Smooth muscle cell (in vitro differentiated cells): Measurements from ENCODE around the gene SNRPF. TPM values are rescaled to one million over a fixed set of nuclear protein-coding genes. Genes with fewer than 3 reads are reported as not detected.

ENCODE experiments used
- DNase-seq: peaks from one replicate; lab custom pipeline; 2025; ENCODE audit not compliant: unreplicated experiment; lab: John Stamatoyannopoulos, UW
- H2AFZ ChIP-seq: fragments of 200-600 bp; sonication (generic); 2 replicates; pipeline ENCODE4 v1.6.0; 2016; ENCODE audit warnings: antibody characterized with exemption, low read depth, mild to moderate bottlenecking
- H3F3A ChIP-seq: fragments of 200-600 bp; sonication (generic); 2 replicates; pipeline ENCODE4 v1.6.0; 2017; ENCODE audit warnings: antibody characterized with exemption, low read depth
- H3K27ac ChIP-seq: fragments of 200-600 bp; sonication (generic); 2 replicates; pipeline ENCODE4 v1.5.1; 2016; ENCODE audit warnings: low read depth, mild to moderate bottlenecking
- H3K27me3 ChIP-seq: fragments of 200-600 bp; sonication (generic); 2 replicates; pipeline ENCODE4 v1.6.1; 2016; ENCODE audit warnings: low read depth, mild to moderate bottlenecking
- H3K36me3 ChIP-seq: fragments of 200-600 bp; sonication (generic); 2 replicates; pipeline ENCODE4 v1.5.1; 2016; ENCODE audit warnings: low read depth
- H3K4me1 ChIP-seq: fragments of 200-600 bp; sonication (generic); 2 replicates; pipeline ENCODE4 v1.5.1; 2016; ENCODE audit warnings: low read depth
- H3K4me2 ChIP-seq: fragments of 200-600 bp; sonication (generic); 2 replicates; pipeline ENCODE4 v1.6.0; 2016; ENCODE audit warnings: mild to moderate bottlenecking
- H3K4me3 ChIP-seq: fragments of 200-600 bp; sonication (generic); 2 replicates; pipeline ENCODE4 v1.5.1; 2016; ENCODE audit warnings: mild to moderate bottlenecking
- H3K79me2 ChIP-seq: fragments of 200-600 bp; sonication (generic); 2 replicates; pipeline ENCODE4 v1.6.0; 2016; ENCODE audit warnings: low read depth, mild to moderate bottlenecking
- H3K9ac ChIP-seq: fragments of 200-600 bp; sonication (generic); 2 replicates; pipeline ENCODE4 v1.6.0; 2016; ENCODE audit warnings: low read depth
- H3K9me3 ChIP-seq: fragments of 200-600 bp; sonication (generic); replicated peaks from 2 replicates; pipeline ENCODE4 v1.5.1; 2016; ENCODE audit warnings: low read depth
- H4K20me1 ChIP-seq: fragments of 200-600 bp; sonication (generic); 2 replicates; pipeline ENCODE4 v1.6.0; 2016; ENCODE audit warnings: low read depth
- WGBS: methylation state at CpG from one replicate; pipeline ENCODE4 v1.1.7; 2016; ENCODE audit warnings: low lambda C conversion rate; 5-methylcytosine and 5-hydroxymethylcytosine counted together
- polyA plus RNA-seq: library from polyadenylated mRNA; unstranded; fragments of >200 nt; fragmentation: Nextera tagmentation; extraction: Ambion mirVana; gene quantifications from 2 replicates; pipeline ENCODE4 v1.2.1, GENCODE V29; 2016
- total RNA-seq: library from RNA; depleted of rRNA; stranded (reverse); fragments of >200 nt; gene quantifications from 2 replicates; pipeline ENCODE4 v1.2.3, GENCODE V29; 2014
- TF ChIP-seq, protein P1 (sequence below): fragments of 200-600 bp; sonication (generic); IDR thresholded peaks from 2 replicates; pipeline ENCODE4 v1.5.1; 2017; ENCODE audit warnings: borderline replicate concordance, mild to moderate bottlenecking, antibody characterized with exemption; ENCODE audit not compliant: insufficient read depth, poor library complexity, severe bottlenecking

Gene SNRPF
- total and polyA plus RNA-seq, 2 experiments from 2014 or later, result 28.9 to 57.4 TPM

DNA sequence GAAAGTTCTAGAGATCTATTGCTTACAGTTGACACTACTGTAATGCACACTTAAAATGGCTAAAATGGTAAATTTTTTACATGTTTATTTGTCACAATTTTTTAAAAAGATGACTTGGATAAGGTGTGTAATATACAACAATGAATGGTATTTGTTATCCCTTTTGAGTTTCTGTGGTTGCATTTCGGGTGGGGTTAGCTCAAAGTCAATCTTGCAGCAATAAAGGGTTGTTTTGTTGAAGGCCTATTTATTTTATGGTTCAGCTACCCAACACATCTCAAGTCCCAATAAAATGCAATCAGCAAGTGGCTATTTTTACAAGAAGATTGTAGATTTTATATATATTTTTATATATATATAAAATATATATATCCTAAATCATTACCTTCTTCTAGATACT is 22.1 kb downstream of the SNRPF start:
- Histone ChIP-seq H3K27me3 (no peaks in the 10 kb centered on the region), H3K27ac (no peak overlapping the region), H3F3A (peaks cover 10% of the 10 kb centered on the region), H3K4me3 (no peak overlapping the region), H3K9me3 (peaks cover 8% of the 10 kb centered on the region), H4K20me1 (no peaks in the 10 kb centered on the region), H3K4me1 (peaks cover 7% of the 10 kb centered on the region), H3K36me3 (no peaks in the 10 kb centered on the region), H3K4me2 (no peak overlapping the region), H3K79me2 (no peaks in the 10 kb centered on the region), H2AFZ (no peak overlapping the region), H3K9ac (no peak overlapping the region)
- no peak for DNase-seq
- TF ChIP-seq, protein P1, sequence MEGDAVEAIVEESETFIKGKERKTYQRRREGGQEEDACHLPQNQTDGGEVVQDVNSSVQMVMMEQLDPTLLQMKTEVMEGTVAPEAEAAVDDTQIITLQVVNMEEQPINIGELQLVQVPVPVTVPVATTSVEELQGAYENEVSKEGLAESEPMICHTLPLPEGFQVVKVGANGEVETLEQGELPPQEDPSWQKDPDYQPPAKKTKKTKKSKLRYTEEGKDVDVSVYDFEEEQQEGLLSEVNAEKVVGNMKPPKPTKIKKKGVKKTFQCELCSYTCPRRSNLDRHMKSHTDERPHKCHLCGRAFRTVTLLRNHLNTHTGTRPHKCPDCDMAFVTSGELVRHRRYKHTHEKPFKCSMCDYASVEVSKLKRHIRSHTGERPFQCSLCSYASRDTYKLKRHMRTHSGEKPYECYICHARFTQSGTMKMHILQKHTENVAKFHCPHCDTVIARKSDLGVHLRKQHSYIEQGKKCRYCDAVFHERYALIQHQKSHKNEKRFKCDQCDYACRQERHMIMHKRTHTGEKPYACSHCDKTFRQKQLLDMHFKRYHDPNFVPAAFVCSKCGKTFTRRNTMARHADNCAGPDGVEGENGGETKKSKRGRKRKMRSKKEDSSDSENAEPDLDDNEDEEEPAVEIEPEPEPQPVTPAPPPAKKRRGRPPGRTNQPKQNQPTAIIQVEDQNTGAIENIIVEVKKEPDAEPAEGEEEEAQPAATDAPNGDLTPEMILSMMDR, result no peak
- 71% methylated on average over 1 of the region's 1 CpG for WGBS

GRCh38 chr12:95881331-95881955 is 22.7 kb downstream of the SNRPF start:
- WGBS, result 47% methylated on average over 3 of the region's 3 CpGs

GRCh38 chr12:95882080-95882479 is 23.3 kb downstream of the SNRPF start:
- Histone ChIP-seq H3F3A (peaks cover 10% of the 10 kb centered on the region), H3K36me3 (no peaks in the 10 kb centered on the region), H4K20me1 (no peaks in the 10 kb centered on the region), H3K27me3 (no peaks in the 10 kb centered on the region), H3K79me2 (no peaks in the 10 kb centered on the region), H3K27ac (peak overlapping the region; percentile 64), H3K9ac (no peak overlapping the region), H3K4me1 (peaks cover 7% of the 10 kb centered on the region), H2AFZ (peak overlapping the region; percentile 36), H3K9me3 (peaks cover 8% of the 10 kb centered on the region), H3K4me2 (peak overlapping the region; percentile 59), H3K4me3 (no peak overlapping the region)
- TF ChIP-seq, protein P1, result no peak
- 21% methylated on average over 1 of the region's 1 CpG for WGBS
- DNase-seq, result no peak

More at GRCh38 chr12:95881331-95881955, 22.7 kb downstream of the SNRPF start:
- H3K27me3 ChIP-seq, result no peaks in the 10 kb centered on the region
- peak overlapping the region; percentile 64 for H3K27ac ChIP-seq
- H3K4me3 ChIP-seq, result no peak overlapping the region
- no peak overlapping the region for H3K9ac ChIP-seq
- no peaks in the 10 kb centered on the region for H4K20me1 ChIP-seq
- peak overlapping the region; percentile 36 for H2AFZ ChIP-seq
- peaks cover 10% of the 10 kb centered on the region for H3F3A ChIP-seq
- TF ChIP-seq, protein P1, result no peak
- H3K9me3 ChIP-seq, result peaks cover 8% of the 10 kb centered on the region
- DNase-seq, result no peak
- no peaks in the 10 kb centered on the region for H3K36me3 ChIP-seq
- H3K79me2 ChIP-seq, result no peaks in the 10 kb centered on the region
- peaks cover 7% of the 10 kb centered on the region for H3K4me1 ChIP-seq
- H3K4me2 ChIP-seq, result peak overlapping the region; percentile 59

DNA sequence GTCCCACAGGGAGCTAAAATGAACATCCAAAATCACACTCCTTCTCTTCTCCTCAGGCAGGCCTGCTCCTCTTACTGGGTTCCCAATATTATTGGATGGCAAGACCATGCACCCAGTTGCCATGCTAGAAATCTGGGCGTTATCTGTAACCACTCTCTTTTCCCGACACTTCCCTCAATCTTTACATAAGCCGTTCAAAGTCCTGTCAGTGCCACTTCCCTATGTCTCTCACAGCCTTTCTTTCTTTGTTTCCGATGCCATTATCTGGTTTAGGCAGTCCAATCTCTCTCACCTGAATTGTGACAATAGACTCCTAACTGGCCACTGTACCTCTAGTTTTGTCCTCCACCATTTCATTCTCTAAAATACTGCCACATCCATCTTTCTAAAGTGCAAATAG is 24.1 kb downstream of the SNRPF start:
- Histone ChIP-seq H3K36me3 (no peaks in the 10 kb centered on the region), H3K4me3 (no peak overlapping the region), H3K27ac (no peak overlapping the region), H4K20me1 (no peaks in the 10 kb centered on the region), H2AFZ (no peak overlapping the region), H3F3A (peaks cover 10% of the 10 kb centered on the region), H3K27me3 (no peaks in the 10 kb centered on the region), H3K4me2 (peak overlapping the region; percentile 59), H3K4me1 (peaks cover 7% of the 10 kb centered on the region), H3K9me3 (peaks cover 8% of the 10 kb centered on the region), H3K79me2 (no peaks in the 10 kb centered on the region), H3K9ac (no peak overlapping the region)
- TF ChIP-seq, protein P1, result no peak
- 98% methylated on average over 4 of the region's 4 CpGs for WGBS
- no peak for DNase-seq
